ENCODE measurements around the gene PHOSPHO1.
A peak's percentile ranks its signal among the peaks of the same experiment; 100 is the strongest.
"Not testable (repeated sequence)": the region's sequence is repeated elsewhere in the genome, so short reads cannot be mapped to it uniquely, and the experiment has no call there.

PHOSPHO1 gene

GRCh38 chr17:49230636-49231562, at the start of gene PHOSPHO1:
PHOSPHO1 (minus strand) TSS chr17:49230787; CDS start chr17:49226691, 4,096 bp downstream.
- DNase-seq (ENCODE audit: low read depth, low spot score) = peak; percentile 95

- no peak for DNase-seq (ENCODE audit: low read depth, low spot score)
Measured at GRCh38 chr17:49280061-49280460, 49.5 kb upstream of the PHOSPHO1 start.

- DNase-seq (ENCODE audit: low read depth, low spot score) = not testable (repeated sequence)
Measured at GRCh38 chr17:49279263-49280015, 48.9 kb upstream of the PHOSPHO1 start.

- no peak for DNase-seq (ENCODE audit: low read depth, low spot score)
Measured at GRCh38 chr17:49278076-49278475, 47.5 kb upstream of the PHOSPHO1 start.

DNA sequence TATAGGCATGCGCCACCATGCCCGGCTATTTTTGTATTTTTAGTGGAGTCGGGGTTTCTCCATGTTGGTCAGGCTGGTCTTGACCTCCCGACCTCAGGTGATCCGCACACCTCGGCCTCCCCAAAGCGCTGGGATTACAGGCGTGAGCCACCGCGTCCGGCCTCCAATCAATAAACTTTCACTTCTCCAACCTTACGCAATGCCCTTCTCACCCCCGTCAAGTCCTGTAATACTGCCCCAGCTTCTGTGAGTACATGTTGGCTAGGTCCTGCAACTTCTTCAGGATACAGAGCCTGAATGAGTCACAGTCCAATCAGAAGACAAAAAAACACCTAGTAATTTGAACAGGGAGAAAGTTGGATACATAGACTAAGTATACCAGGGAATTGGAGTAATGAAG, 47.1 kb upstream of the PHOSPHO1 start:
- DNase-seq (ENCODE audit: low read depth, low spot score) = no peak

DNA sequence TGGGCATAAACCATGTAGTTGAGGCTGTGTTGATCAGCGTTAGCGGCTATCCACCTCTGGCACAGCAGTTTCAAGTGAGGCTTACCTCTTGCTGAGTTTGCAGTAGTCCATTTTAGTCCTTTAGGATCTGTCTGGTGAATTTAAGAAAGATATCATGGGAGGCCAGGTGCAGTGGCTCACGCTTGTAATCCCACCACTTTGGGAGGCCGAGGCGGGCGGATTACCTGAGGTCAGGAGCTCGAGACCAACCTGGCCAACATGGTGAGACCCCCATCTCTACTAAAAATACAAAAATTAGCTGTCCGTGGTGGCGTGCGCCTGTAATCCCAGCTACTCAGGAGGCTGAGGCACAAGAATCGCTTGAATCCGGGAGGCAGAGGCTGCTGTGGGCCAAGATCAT, 45.4 kb upstream of the PHOSPHO1 start:
- DNase-seq (ENCODE audit: low read depth, low spot score) = not testable (repeated sequence)

- no peak for DNase-seq (ENCODE audit: low read depth, low spot score)
Measured at GRCh38 chr17:49269356-49269755, 38.8 kb upstream of the PHOSPHO1 start.

GRCh38 chr17:49267912-49268311, 37.3 kb upstream of the PHOSPHO1 start:
- no peak for DNase-seq (ENCODE audit: low read depth, low spot score)

GRCh38 chr17:49266233-49266632, 35.6 kb upstream of the PHOSPHO1 start:
- no peak for DNase-seq (ENCODE audit: low read depth, low spot score)

- not testable (repeated sequence) for DNase-seq (ENCODE audit: low read depth, low spot score)
Measured at GRCh38 chr17:49261540-49261939, 31.0 kb upstream of the PHOSPHO1 start.

- DNase-seq (ENCODE audit: low read depth, low spot score) = no peak
Measured at GRCh38 chr17:49260817-49261291, 30.3 kb upstream of the PHOSPHO1 start.

DNA sequence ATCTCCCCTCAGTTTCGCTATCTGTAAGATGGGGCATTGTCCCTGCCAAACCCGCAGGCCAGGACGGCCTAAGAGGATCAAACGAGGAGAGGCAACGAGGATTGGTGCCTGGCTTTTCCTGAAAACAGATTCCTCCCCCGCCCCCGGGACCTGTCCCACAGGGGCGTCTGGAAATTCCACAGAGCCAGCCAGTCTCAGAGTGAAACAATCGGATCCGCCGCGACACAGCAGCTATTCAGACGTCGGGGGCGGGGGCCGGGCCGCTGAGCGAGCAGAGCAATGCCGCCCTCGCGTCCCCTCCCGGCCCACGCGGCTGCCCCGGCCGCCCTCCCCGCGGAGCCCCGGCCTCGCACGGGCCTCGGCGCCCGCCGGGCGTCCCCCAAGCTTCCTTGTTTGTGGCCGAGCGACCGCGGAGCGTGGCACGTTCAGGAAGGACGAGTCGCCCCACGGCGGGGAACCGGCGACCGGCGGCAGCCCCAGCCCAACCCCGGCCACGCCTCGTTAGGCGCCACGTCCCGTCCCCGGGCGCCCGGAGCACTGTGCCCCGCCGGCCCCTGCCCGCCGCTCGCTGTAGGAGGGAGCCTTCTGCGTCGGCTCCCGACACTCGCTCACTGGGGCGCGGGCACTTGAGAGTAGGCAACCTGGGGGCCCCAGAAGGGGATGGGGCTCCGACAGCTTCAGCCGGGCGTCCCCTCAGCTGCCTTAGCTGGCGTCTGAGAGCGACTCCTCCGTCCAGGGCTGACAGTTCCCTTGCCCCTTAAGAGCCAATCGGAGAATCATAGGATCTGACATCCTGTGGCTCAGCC, 29.6 kb upstream of the PHOSPHO1 start:
- peak; percentile 73 for DNase-seq (ENCODE audit: low read depth, low spot score)

DNA sequence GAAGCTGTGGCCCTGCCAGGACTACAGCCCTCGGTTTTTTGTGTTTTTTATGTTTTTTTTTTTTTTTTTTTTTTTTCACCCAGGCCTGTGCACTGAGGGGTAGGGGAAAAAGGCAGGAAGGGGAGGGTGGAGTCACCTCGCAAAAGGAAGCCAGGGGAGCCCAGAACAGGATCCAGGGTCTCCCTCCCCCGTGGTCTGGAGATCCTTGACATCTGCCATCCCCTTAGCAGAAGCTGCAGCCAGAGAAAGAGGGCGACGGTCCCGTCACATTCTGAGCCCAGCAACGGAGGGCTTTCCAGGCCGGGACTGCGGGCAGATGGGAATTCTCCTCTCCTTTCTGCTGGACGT, 29.1 kb upstream of the PHOSPHO1 start:
- DNase-seq (ENCODE audit: low read depth, low spot score) = no peak

DNA sequence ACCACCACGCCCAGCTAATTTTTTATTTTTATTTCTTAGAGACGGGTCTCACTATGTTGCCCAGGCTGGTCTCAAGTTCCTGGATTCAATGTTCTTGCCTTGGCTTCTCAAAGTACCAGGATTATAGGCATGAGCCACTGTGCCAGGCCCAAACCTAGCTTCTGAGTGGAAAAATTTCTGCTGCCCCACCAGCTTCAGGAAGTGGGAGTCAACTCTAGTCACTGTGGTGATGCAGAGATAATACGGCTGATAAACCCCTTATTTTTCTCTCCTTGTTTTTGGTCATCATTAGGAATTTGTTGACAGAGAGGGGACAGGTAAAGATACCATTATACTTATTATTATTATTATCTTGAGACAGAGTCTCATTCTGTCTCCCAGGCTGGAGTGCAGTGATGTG, 27.8 kb upstream of the PHOSPHO1 start:
- DNase-seq (ENCODE audit: low read depth, low spot score) = no peak

- no peak for DNase-seq (ENCODE audit: low read depth, low spot score)
Measured at GRCh38 chr17:49255125-49255524, 24.5 kb upstream of the PHOSPHO1 start.

GRCh38 chr17:49254066-49254465, 23.5 kb upstream of the PHOSPHO1 start:
- no peak for DNase-seq (ENCODE audit: low read depth, low spot score)

DNA sequence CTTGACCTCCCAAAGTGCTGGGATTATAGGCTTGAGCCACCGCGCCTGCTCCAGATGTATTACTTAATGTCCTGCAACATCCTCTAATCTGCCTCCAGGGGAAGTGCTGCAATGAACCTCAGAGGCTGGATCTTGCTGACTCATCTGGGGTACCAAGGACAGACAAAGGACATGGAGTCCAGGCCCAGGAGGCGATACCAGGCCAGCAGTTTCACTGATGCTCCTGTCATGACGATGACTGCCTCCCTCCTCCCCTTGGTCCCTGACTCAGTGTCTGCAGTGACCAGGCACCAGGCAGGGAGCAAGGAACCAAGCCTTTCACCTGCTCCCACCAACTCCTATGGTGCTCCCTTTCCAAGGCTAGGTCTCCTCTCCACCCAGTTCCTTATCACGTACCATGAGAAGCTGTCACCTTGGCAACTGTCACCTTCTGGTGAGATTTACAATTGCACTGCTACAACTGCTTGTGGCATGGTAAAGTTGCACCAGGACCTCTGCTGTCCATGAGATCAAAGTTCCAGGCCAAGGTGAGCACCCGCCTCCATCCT, 21.6 kb upstream of the PHOSPHO1 start:
- DNase-seq (ENCODE audit: low read depth, low spot score) = no peak

DNA sequence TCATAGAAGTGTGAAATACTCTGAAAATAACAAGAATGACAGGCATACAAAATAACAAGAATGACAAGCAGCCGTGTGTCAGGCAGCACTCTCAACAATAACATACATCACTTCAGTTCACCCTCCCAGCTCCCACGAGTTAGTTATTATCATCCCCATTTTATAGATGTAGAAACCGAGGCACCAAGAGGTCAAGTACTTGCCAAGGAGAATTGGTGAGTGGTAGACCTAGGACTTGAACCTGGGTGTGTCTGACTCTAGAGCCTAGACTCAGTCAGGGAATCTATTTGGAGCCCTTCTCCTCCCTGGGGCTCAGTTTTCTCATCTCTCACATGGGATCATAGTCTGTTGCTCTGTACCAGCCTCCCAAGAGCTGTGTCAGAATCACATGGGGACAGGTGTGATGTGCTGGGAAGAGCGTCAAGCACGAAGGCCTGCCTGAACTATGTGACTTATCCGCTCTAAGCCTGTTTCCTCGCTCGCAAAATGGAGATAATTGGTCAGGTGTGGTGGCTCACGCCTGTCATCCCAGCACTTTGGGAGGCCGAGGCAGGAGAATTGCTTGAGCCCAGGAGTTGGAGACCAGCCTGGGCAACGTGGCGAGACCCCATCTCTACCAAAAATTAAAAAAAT, 19.4 kb upstream of the PHOSPHO1 start:
- no peak for DNase-seq (ENCODE audit: low read depth, low spot score)

- DNase-seq (ENCODE audit: low read depth, low spot score) = peak; percentile 77
Measured at GRCh38 chr17:49249292-49249794, 18.8 kb upstream of the PHOSPHO1 start.

DNA sequence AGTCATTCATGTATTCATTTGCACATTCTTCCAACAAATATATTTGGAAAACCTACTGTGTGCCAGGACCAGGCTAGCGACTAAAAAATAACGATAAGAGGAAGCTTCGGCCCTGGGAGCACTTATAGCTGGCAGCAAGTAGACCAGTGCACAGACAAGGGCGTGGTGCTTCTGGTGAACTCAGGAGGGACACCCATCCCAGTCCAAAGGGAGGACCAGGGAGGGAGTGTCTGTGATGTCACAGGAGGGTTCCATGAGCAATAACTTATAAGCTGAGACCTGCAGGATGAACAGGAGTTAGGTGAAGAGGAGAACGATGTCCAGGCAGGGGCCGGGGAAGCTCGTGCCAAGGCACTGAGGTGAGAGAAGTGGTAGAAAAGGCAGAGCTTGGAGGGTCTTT, 17.4 kb upstream of the PHOSPHO1 start:
- no peak for DNase-seq (ENCODE audit: low read depth, low spot score)

GRCh38 chr17:49244839-49245238, 14.3 kb upstream of the PHOSPHO1 start:
- DNase-seq (ENCODE audit: low read depth, low spot score) = no peak
